ENCODE results near the gene SEMA3G.

SEMA3G gene

DNA sequence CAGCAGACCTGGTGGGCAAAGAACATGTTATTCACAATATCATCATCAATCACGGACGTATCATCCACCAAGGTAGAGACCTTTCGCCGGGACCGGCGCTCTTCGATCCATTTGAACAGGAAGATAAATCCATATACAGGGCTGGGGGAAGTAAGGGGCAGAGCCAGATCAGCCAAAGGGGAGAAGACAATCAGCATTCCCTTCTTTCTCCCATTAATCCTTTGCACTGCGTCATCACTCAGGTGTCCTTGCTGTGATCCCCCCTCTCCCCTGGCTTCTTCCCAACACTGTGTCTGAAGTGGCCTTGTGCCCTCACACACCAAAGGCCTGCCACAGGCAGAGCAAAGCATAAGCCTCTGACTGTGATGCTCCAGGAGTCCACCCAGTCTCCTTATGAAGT, 36.4 kb downstream of the SEMA3G start:
- no peak for DNase-seq

DNA sequence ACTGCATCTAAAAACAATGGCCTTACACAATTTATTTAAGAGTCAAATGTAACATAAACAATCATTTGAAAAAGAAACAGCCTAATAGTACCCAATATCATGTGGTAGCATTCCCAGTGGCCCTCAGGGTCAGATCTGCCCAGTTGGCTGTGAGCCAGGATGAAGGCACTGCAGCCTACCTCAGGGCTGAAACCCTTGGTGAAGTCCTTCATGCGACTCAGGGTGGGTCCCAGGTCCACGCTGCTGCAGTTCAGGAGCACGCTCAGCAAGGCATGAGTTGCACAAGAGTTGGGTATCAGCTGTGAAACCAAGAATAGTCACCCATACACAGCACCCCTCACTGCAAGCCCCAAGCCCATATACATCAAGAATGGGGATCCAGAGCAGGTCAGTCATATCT, 37.1 kb downstream of the SEMA3G start:
- DNase-seq = no peak

DNA sequence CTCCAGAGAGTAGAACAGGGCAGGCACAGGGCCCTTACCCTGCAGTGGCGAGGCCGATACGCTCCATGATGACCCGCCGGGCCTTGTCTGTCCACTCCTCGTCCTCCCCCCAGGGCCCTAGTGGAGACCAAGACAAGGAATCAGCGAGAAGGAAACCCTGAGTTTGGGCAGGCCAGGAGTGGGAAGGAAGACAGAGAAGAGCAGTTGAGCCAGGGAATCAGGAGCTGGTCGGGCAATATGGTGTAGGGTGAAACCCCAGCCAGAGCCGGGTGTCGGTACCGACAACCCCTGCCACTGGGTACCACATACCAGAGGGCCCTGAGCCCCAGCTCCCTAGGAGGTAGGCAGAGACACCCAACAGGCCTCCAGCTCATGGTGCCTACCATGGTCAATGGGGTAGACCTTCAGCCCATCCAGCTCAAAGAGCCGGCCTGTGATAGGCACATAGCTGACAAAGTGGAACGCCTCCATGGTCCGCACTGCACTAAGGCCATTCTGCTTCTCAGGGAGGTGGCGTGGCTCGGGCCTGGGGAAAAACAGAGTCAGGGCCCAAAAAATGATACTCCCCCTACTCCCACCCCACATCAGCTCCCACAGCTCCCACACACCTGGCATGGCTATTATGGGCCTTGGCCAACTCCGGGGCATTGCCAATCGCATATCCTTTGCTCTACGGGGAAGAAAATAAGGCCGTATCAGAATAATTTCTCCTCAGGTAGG, 38.0 kb downstream of the SEMA3G start:
- DNase-seq = no peak

DNA sequence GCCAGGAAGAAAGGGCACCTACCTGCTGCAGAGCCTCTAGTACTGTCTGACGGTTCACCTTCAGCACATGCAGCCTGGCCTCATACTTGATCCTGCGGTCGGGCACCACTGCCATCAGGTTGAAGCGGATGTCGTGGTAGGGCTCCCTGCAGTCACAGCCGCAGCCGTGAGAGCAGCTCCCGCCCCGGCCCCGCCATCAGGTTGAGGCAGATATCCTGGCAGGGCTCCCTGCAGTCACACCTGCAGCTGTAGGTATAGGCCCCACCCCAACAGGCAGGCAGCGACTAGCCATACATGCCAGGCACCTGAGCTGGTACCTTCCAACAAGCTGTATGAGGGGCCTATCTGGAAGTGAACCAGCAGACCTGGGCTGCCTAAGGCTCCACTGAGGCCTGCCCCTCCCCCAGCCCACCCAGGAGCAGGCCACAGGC, 38.7 kb downstream of the SEMA3G start:
- DNase-seq = no peak

DNA sequence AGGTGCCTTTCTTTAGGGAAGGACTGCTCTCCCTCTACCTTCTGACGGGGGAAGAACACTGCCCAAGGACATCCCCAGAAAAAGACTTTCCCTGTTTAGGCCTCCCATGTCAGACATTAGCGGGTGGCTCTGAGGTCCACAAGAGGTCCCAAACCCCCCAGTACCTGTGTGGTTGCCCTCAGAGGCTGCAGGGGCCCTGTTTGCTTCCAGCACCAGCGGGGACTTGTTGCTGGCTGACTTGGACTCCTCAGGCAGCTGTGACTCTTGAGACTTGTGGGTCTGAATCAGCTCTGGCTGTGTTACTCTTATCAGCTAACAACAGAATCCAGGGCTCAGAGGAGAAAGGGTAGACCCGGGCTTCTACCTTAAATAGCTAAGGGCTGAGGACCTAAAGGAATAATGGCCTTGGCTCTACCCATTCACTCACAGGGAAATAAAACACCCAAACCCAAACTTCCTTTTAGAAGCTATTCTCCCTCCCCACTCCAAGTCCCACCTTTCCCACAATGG, 39.2 kb downstream of the SEMA3G start:
- no peak for DNase-seq

DNA sequence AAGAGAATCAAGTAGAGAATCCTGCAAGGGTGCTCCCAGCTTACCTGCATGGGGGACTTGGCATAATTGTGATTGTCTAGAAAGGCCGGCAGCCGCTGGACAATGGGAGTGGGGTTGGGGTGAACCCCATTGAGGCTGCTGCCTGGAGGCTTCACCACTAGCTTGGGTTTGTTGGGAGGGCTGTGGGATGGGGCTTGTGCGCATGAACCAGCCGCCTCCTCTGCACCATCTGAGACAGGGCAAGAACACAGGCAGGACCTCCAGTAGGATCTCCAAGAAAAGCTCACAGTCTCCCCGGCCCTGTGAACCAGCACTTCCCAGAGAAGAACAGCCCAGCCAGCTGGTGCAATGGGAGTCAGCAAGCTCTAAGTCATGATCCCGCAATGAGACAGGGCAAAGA, 39.8 kb downstream of the SEMA3G start:
- no peak for DNase-seq

DNA sequence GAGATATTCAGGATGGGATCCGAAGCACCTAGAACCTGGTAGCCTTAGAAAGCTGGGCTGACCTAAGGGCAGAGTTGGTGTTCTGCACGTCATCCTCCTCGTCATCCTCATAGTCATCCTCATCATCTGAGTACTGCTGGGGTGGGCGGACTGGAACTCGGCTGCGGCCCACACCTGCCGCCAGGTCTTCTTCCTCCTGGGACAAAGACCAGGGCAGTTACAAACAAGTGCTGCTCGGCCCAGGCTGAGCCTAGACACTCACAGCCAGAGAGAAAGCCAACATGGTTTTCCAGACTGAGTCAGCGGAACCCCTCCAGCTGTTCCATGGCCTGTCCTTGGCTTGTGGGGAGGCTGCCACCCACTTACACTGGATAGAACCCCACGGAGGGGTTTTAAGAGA, 40.5 kb downstream of the SEMA3G start:
- DNase-seq = no peak

DNA sequence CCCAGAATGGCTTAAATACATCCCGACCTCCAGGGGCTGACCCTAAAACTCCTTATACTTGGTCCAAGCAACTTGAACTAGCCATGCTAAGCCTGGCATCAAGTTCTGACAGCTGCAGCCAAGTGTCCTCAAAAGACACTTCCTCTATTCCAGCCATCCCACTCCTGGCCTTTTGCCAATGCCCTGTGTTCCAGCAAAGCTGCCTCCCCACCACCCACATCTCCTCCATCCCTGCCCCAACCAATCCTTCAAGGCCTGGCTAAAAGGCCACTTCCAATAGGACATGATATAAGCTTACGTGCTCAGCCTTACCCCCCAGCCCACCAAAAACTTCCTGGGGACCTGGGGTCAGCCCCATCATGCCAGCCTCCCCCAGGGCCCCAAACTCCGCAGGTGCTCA, 40.9 kb downstream of the SEMA3G start:
- DNase-seq = no peak

DNA sequence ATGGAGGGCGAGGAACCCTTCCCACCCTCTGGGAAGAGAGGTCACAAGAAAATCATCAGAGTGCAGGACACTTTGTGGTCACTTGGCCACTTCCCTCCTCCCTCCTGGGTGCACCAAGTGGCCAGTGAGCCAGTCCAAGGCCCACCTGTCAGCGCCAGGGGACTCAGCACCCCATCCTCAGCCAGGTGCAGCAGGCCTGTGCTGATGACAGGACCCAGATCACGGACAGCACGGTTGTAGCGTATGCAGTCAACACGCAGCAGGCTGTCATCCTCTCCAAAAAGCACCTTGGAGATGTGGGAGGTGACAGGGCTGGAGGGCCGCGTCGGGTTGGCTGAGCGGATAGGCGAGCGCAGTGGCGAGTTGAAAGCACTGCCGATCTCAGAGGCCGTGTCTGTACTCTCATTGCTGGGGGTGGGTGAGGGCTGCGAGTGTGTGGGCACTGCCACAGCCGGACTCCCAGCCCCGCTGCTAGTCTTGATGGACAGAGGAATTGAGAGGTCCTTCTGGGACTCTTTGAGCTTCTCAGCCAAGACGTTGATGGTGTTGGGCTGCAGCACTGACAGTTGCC, 41.5 kb downstream of the SEMA3G start:
- no peak for DNase-seq

DNA sequence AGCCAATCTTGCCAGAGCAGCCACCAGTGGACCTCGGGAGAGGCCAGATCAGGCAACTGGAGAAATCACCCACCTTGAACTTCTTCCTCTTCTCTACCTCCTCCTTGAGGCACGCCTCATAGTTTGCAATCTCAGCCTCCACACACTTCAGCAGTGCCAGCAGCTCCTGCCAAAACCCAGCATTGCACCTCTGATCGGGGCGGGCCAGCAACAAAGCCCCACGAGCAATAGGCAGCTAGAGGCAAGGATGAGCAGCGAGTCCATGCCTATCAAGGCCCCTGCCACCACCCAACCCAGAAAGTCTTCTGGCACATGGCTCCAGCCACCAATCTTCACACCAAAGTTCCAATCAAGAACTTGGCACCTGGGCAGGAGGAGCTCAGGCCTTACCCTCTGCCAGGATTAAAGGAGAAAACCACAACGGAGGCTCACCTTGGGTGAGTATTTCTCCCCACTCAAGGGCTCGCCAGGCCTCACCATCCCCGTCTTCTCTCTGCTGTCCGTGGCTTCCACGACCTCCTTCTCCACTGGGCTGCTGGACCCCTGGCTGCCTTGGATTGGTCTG, 42.1 kb downstream of the SEMA3G start:
- no peak for DNase-seq

DNA sequence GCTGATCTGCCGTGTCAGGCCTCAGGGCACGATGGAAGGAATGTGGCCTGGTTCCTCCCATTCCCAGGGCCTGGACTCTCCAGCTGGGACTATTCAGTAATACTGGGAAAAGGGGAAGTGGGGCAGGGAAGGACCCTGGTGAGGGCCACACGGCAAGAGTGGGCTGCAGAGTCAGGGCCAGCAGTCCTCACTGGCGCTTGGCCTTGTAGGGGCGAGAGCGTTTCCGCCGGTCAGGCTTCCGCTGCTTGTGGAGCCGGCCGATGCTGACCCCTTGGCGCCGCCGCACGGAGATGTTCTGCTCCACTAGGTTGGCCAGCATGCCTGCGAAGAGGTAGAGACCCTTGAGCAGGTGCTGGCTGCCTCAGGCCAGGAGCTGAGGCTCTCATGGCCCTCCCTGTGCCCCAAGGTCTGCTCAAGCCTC, 42.8 kb downstream of the SEMA3G start:
- no peak for DNase-seq

DNA sequence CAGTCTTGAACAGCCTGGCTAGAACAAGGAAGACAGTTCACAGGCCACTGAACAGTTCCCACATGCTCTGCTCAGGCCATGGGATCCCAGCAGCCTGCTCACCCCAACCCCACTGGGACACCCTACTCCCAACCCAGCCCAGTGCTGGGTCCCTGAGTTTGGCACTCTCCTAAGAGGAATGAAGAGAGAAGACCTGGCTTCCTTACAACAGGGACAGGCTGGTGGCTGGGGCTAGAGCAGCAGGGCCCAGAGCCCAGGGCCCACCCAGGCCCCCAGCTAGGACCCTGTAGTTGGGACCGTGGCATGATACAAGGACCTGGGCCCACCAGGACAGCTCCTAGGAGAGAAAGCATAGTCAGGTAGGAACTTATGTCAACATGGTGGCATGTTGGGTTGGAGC, 43.4 kb downstream of the SEMA3G start:
- DNase-seq = no peak

DNA sequence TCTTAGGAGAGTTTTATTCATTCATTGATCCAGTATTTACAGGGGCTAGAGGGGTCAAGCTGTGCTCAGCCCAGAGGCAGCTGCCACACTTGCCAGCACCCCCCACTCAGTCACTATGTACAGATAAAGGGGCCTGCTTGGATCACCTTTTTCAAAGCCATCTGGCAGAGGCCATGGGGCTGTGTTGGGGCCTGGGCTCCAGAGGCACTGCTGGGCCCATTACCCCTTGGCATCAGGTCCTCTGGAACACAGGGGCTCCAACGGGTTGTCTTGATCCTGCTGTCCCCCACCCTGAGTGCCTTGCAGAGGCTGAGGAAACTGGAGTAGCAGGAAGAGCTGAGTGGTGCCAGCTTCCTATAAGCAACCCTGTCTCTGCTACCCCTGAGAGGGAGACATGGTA, 43.9 kb downstream of the SEMA3G start:
- no peak for DNase-seq

DNA sequence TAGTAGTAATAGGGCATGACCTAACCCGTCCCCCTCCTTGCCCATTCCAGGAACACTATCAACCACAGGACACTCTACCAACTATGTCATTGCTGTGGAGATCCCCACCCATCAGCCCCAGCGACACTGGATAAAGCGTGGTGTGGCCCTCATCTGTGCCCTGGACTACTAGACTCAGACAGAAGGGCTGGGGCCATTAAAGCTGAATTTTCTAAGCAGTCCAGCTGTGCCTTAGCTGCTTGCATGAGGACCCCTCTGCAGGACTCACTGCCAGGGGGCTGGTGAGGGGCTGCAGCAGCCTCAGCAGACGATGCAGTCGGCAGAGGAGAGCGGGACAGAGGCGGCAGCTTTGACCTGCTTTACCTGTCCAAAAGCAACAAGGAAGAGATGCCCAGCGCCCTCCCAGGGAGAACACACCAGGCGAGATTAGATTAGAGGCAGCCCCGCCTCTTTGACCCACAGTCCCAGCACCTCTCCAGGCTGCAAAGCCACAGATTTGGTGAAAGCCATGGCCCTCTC, 44.6 kb downstream of the SEMA3G start:
- no peak for DNase-seq

DNA sequence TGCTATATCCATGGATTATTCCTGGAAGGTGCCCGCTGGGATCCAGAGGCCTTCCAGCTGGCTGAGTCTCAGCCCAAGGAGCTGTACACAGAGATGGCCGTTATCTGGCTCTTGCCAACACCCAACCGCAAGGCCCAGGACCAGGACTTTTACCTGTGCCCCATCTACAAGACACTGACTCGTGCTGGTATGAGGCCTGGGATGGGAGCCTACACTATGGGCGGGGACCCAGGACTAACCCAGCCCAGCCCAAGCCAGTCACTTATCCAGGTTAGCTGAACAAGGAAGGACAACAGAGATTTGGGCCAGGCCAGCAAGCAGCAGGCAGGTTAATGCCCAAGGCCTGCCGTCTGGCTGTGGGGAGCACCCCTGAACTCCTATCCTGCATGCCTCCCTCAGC, 45.3 kb downstream of the SEMA3G start:
- no peak for DNase-seq

DNA sequence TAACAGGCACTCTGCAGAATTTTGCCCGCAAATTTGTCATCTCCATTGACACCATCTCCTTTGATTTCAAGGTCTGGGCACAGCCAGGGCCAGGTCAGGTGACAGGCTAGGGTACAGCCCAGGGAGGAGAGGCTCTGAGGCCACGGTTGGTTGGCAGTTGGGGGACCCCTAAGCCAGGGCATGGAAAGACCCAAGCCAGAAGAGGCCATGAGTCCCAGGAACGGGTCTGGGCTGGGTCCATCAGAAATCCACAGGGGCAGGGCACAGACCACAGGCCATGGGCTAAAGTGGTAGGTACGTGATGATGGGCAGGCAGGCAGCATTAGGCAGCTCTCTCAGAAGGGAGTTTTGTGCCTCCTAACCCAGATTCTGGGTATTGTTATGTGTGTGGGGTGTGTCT, 45.8 kb downstream of the SEMA3G start:
- DNase-seq = no peak

DNA sequence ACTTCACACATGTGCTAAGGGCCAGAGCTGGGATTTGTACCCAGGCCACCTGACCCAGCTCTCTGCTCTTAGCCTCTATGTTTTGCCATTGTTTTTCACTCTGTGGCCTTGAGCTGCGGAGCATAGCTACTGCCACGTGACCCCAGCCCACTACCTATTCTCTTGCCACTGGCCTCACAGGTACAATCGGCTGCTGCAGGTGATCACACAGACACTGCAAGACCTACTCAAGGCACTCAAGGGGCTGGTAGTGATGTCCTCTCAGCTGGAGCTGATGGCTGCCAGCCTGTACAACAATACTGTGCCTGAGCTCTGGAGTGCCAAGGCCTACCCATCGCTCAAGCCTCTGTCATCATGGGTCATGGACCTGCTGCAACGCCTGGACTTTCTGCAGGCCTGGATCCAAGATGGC, 46.2 kb downstream of the SEMA3G start:
- no peak for DNase-seq

DNA sequence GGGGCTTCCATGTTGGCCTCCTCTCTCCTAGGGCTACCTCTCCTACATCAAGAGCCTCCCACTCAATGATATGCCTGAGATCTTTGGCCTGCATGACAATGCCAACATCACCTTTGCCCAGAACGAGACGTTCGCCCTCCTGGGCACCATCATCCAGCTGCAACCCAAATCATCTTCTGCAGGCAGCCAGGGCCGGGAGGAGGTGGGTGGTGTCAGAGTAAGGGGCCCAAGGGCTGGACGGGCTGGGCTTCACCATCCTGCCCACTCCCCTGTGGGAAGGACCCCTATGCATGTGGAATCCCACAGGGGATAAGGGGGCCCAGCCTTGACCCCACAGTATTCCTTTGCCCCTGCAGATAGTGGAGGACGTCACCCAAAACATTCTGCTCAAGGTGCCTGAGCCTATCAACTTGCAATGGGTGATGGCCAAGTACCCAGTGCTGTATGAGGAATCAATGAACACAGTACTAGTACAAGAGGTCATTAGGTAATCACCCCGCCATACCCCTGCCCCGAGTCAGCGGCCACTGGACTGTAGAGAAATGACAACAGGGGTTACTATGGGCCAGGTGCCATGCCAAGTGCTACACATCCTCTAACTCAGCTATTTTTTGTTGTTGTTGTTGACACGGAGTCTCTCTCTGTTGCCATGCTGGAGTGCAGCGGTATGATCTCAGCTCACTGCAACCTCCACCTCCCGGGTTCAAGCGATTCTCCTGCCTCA, 47.1 kb downstream of the SEMA3G start:
- no peak for DNase-seq

DNA sequence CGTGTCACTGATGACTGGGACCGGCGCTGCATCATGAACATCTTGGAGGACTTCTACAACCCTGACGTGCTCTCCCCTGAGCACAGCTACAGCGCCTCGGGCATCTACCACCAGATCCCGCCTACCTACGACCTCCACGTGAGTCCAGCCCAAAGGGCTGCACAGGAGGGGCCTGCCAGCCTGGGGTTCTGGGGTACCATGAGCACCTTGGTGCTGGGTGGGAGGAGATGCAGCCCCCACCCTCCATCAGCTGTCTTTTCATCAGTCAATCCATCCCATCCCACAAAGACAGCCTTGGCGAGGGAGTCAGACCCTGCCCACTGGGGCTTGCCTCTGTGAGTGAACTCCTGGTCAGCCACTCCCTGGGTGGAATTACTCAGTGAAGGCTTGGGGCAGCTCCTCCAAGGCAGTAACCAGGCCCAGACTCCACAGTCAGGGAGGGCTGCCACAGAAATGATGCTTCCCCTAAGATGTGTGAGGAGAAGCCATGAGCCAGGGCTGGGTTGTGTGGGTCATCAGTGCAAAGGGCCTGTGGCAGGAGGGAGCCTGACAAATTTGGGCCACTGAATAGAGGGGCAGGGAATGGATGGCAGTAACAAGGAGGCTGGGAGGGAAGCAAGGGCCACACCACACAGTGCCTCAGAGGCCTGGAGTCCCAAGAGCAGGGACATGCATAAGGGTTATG, 47.9 kb downstream of the SEMA3G start:
- no peak for DNase-seq

DNA sequence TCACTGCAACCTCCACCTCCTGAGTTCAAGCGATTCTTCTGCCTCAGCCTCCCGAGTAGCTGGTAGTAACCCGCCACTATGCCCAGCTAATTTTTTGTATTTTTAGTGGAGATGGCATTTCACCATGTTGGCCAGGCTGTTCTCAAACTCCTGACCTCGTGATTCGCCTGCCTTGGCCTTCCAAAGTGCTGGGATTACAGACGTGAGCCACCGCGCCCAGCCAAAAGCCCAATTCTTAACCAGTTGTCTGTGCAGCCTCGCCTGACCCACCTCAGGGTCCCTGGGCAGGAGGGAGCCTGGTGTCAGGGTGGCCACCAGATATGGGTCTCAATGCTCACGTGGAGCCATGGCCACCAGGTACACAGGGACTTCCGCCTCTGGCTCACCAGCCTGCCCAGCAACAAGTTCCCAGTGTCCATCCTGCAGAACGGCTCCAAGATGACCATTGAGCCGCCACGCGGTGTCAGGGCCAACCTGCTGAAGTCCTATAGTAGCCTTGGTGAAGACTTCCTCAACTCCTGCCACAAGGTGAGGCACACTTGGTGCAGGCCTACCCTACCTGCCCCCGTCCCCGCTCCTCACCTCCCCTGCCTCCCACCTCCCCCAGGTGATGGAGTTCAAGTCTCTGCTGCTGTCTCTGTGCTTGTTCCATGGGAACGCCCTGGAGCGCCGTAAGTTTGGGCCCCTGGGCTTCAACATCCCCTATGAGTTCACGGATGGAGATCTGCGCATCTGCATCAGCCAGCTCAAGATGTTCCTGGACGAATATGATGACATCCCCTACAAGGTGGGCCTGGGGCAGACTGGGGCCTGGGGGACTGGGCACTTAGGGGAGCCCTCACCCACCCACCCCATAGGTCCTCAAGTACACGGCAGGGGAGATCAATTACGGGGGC, 48.6 kb downstream of the SEMA3G start:
- no peak for DNase-seq

DNA sequence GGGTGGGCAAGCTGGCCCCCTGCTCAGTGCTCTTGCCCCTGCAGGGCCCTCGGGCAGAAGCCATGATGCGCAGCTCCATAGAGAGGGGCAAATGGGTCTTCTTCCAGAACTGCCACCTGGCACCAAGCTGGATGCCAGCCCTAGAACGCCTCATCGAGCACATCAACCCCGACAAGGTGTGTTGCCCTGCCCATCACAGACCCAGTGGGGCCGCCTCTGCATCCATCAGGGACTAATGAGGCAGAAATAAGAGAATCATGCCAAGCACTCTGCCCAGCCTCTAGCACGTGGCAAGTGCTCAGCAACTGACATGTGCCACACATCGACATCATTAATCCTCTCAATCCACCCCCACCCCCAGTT, 49.4 kb downstream of the SEMA3G start:
- no peak for DNase-seq
